GM18909 (cell line): ENCODE data around the gene OR2A5.

Experiments used
- ATAC-seq: cut with Tn5 transposase; IDR thresholded peaks from one replicate; pipeline ENCODE4 v1.9.1; 2021; ENCODE audit warnings: mild to moderate bottlenecking; ENCODE audit not compliant: unreplicated experiment, poor library complexity

The OR2A5 gene

DNA sequence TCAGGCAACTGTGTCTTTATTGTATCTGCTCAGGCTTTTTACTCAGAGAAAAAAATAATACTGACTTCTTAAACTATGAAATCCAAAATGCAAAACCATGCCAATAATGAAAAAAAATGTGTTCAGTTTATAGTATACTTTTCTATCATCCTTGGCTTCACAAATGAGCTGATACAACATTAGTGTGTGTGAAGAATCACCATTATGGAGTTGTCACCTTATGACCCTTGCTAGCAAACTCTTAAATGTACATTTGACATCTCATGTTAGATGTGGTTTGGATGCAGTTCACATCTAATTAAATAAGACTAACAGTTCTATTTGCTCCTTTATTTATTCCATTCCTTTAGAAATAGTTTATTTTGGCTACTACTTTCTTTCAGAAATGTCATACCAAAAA, 56.5 kb downstream of the OR2A5 start:
- no peak for ATAC-seq
